Neural progenitor cell (in vitro differentiated cells): ENCODE results near the gene LRRC74A.

Experiments used
- CTCF ChIP-seq: fragments of 200-600 bp; sonication (generic); IDR thresholded peaks from 2 replicates; pipeline ENCODE4 v1.5.1; 2017; ENCODE audit warnings: antibody characterized with exemption, mild to moderate bottlenecking
- EZH2 ChIP-seq: fragments of 200-600 bp; sonication (generic); IDR thresholded peaks from 2 replicates; pipeline ENCODE4 v1.6.1; 2017; ENCODE audit warnings: antibody characterized with exemption, mild to moderate bottlenecking, moderate library complexity

GRCh38 chr14:76781648-76782051 lies 44.6 kb upstream of the LRRC74A start:
- TF ChIP-seq EZH2 = no peak
- TF ChIP-seq CTCF = no peak
